GM18951 (cell line): Measurements from ENCODE around the gene B3GLCT.
"Not testable (repeated sequence)": the region's sequence is repeated elsewhere in the genome, so short reads cannot be mapped to it uniquely, and the experiment has no call there.

ENCODE experiments used
- POLR2A ChIP-seq: IDR thresholded peaks from 4 replicates; pipeline ENCODE4 v1.6.1; 2011; ENCODE audit warnings: mild to moderate bottlenecking; ENCODE audit not compliant: insufficient read length, insufficient read depth; ENCODE audit errors: extremely low read depth
- in situ Hi-C: fragments of 300-500 bp; cut with MboI; formaldehyde crosslinking; loops from one replicate; pipeline ENCODE4 v1.12.0; 2022; ENCODE audit warnings: low sequenced_read_pairs, mixed read lengths, inconsistent platforms; ENCODE audit not compliant: unreplicated experiment

Gene B3GLCT

GRCh38 chr13:31331068-31331467 is 131.3 kb downstream of the B3GLCT start:
- in situ Hi-C loops: no loop called here
- TF ChIP-seq POLR2A: no peak

GRCh38 chr13:31334547-31334946 is 134.8 kb downstream of the B3GLCT start:
- no peak for TF ChIP-seq POLR2A
- in situ Hi-C loops: no loop called here

GRCh38 chr13:31334994-31335557 is 135.3 kb downstream of the B3GLCT start:
- in situ Hi-C loops: no loop called here
- TF ChIP-seq POLR2A: no peak

DNA sequence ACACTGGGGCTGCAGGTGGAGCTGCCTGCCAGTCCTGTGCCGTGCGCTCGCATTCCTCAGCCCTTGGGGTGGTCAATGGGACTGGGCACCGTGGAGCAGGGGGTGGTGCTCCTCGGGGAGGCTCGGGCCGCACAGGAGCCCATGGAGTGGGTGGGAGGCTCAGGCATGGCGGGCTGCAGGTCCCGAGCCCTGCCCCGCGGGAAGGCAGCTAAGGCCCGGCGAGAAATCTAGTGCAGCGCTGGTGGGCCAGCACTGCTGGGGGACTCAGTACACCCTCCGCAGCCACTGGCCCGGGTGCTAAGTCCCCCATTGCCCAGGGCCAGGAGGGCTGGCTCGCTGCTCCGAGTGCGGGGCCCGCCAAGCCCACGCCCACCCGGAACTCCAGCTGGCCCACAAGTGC is 139.8 kb downstream of the B3GLCT start:
- in situ Hi-C loops: not testable (repeated sequence)

GRCh38 chr13:31340848-31341247 is 141.1 kb downstream of the B3GLCT start:
- in situ Hi-C loops: not testable (repeated sequence)

DNA sequence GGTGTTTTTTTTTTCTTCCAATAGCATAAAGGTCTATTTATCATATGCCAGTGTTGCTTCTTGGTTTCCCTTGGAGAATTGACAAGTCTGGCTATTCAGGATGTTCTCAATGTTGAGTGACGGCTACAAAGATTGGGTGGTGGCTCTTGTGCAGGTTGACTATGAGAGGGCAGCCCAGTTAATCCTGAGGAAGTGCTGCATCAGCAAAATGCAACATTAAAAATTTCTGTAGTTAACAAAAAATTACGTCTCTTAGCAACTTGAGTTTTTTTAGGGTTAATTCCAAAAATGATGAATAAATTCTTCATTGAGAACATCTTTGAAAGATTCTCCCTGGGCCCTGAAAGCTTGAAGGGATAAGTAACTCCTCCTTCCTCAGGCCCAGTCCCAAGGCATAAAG is 147.1 kb downstream of the B3GLCT start:
- TF ChIP-seq POLR2A: no peak
- in situ Hi-C loops: no loop called here

GRCh38 chr13:31349156-31349555 is 149.4 kb downstream of the B3GLCT start:
- in situ Hi-C loops: no loop called here
- TF ChIP-seq POLR2A: no peak

GRCh38 chr13:31350560-31350959 is 150.8 kb downstream of the B3GLCT start:
- TF ChIP-seq POLR2A: no peak
- in situ Hi-C loops: no loop called here

- TF ChIP-seq POLR2A: no peak
- in situ Hi-C loops: no loop called here
Measured at GRCh38 chr13:31351376-31351775, 151.6 kb downstream of the B3GLCT start.

GRCh38 chr13:31352467-31352866 is 152.7 kb downstream of the B3GLCT start:
- TF ChIP-seq POLR2A: no peak
- in situ Hi-C loops: no loop called here

GRCh38 chr13:31355001-31355400 is 155.2 kb downstream of the B3GLCT start:
- in situ Hi-C loops: no loop called here
- TF ChIP-seq POLR2A: no peak

- in situ Hi-C loops: no loop called here
- no peak for TF ChIP-seq POLR2A
Measured at GRCh38 chr13:31356991-31357390, 157.2 kb downstream of the B3GLCT start.

GRCh38 chr13:31357581-31357980 is 157.8 kb downstream of the B3GLCT start:
- in situ Hi-C loops: no loop called here
- TF ChIP-seq POLR2A: no peak

- in situ Hi-C loops: no loop called here
- TF ChIP-seq POLR2A: no peak
Measured at GRCh38 chr13:31361673-31362072, 161.9 kb downstream of the B3GLCT start.

DNA sequence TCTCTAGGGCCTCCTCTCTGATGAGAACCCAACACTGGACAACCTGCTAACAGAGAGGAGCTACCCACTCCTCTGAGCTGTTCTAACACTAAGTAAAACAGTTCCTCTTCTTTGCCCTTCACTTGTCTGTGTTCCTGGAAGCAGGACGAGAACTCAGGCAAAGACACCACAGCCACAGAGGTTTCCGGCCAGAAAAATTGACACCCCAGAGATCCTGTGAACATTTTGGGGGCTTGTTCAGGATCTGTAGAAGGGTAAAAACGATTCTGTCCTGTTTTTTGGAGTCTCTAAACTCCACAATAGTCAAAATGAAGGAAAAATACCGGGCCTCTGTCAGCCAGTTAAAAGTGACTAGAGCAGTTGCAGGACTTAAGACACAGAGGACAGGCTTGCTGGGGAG is 165.9 kb downstream of the B3GLCT start:
- in situ Hi-C loops: no loop called here
- no peak for TF ChIP-seq POLR2A
